ENCODE results near the gene CCDC71L. TPM values are rescaled to one million over a fixed set of nuclear protein-coding genes. Genes with fewer than 3 reads are reported as not detected.

The CCDC71L gene
- polyA plus RNA-seq, 1 donor = 7.5 TPM

DNA sequence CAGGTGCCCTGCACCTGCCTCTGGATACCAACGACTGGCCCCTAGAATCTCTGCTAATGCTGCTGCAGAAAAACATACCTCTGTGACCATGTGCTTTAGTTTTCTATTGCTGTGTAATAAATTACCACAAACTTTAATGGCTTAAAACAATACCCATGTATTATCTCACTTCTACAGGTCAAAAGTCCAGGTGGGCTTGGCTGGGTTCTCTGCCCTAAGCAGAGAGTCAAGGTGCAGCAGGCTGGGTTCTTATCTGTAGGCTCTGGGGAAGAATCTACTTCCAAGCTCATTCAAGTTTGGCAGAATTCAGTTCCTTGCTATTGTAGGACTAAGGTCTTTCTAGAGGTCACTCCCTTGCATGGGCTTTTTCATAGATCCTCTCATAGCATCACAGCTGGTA, 52.3 kb downstream of the CCDC71L start:
- no peak for DNase-seq

Other genes with a start within 250 kb of the CCDC71L start
- 2.7 TPM for gene PIK3CG, start 204.1 kb upstream of the CCDC71L start, polyA plus RNA-seq (ENCODE audit: insufficient read length)